Measurements from ENCODE around the gene RNF212B.

Gene RNF212B

GRCh38 chr14:23320584-23321571 lies 83.1 kb downstream of the RNF212B start, which contains the start of gene PABPN1:
TSS of gene PABPN1 (plus strand) at chr14:23321457. CDS start at chr14:23321470, 13 bp downstream.
- peak; percentile 100 for DNase-seq (ENCODE audit: low read depth)

- DNase-seq (ENCODE audit: low read depth), result peak; percentile 66
These were observed 84.1 kb downstream of the RNF212B start for GRCh38 chr14:23321572-23322547.

Data from amniotic epithelial cell (primary cell).